ENCODE measurements around the gene GPRIN1. TPM values are rescaled to one million over a fixed set of nuclear protein-coding genes. Genes with fewer than 3 reads are reported as not detected.

GPRIN1 gene
- polyA plus RNA-seq, 1 of the 3 experiments (the other 2 are of a cell fraction) = 6.6 TPM

- no peaks in the 10 kb centered on the region for H3K36me3 ChIP-seq (replicated peaks in 1 of 2; ENCODE audit: control insufficient read depth in 1 of 2, insufficient read depth in 2 of 2, low read length in 1 of 2)
- no peak overlapping the region for H3K4me2 ChIP-seq
- no peaks in the 10 kb centered on the region for H3F3A ChIP-seq (replicated peaks; ENCODE audit: insufficient read depth)
- H3K9me2 ChIP-seq = no peaks in the 10 kb centered on the region
- no peaks in the 10 kb centered on the region for H3K79me2 ChIP-seq (ENCODE audit: insufficient read depth)
- H3K27me3 ChIP-seq (ENCODE audit: insufficient read depth) = peaks cover 21% of the 10 kb centered on the region
- no peaks in the 10 kb centered on the region for H3K9me3 ChIP-seq
- no peak overlapping the region for H2AFZ ChIP-seq (ENCODE audit: low read depth)
- no peak overlapping the region for H3K9ac ChIP-seq
- no peak overlapping the region for H3K4me3 ChIP-seq (ENCODE audit: low read depth in 2 of 2, low read length in 1 of 2)
- no peaks in the 10 kb centered on the region for H4K20me1 ChIP-seq (ENCODE audit: insufficient read depth)
- no peak for TF ChIP-seq ZBTB33 (IDR thresholded peaks at IDR 0.05; ENCODE audit: borderline replicate concordance, low read depth)
- no peak for TF ChIP-seq CHD2 (IDR thresholded peaks at IDR 0.05; ENCODE audit: low read length, partially characterized antibody)
- TF ChIP-seq MAX (IDR thresholded peaks at IDR 0.05; ENCODE audit: low read depth) = no peak
- TF ChIP-seq FOXJ3 (CRISPR knock-in tag; IDR thresholded peaks at IDR 0.05) = no peak
- TF ChIP-seq SMC3 (IDR thresholded peaks at IDR 0.05; ENCODE audit: low read depth, low read length) = no peak
- TF ChIP-seq RAD21 (IDR thresholded peaks at IDR 0.05; ENCODE audit: low read length) = no peak
- no peak for TF ChIP-seq ELF1 (IDR thresholded peaks at IDR 0.05)
- no peak for TF ChIP-seq POLR2AphosphoS5 (IDR thresholded peaks at IDR 0.05; ENCODE audit: low read depth, low read length)
- peaks cover 7 to 38% of the 10 kb centered on the region in 2 experiments; a peak in 3 of 4 replicates for H3K4me1 ChIP-seq (ENCODE audit: control insufficient read depth in 1 of 2, insufficient read depth in 2 of 2, low read depth in 1 of 2, low read length in 1 of 2)
- no peak for DNase-seq
- H3K27ac ChIP-seq (ENCODE audit: low read depth in 2 of 2, low read length in 1 of 2) = no peak overlapping the region
- ChIA-PET POLR2A (no interaction called here), CTCF (interaction anchor here (0.7 to 1.8 kb wide), 3 partner anchors 43 to 169 kb away, joined by 3 to 5 read pairs (median 3); no protein-coding TSS in a partner anchor)
- WGBS (ENCODE audit: low lambda C conversion rate) = 85% methylated on average over 7 of the region's 7 CpGs
Observed at GRCh38 chr5:176616511-176616910, 6.6 kb upstream of the GPRIN1 start.

GRCh38 chr5:176614805-176615478 lies 5.0 kb upstream of the GPRIN1 start:
- POLR2A ChIA-PET = interaction anchor here (1.0 to 1.3 kb wide), 2 partner anchors 9 to 32 kb away, joined by 3 to 6 read pairs; partner anchors contain the start of gene TSPAN17
- H3K4me1 ChIP-seq (ENCODE audit: control insufficient read depth in 1 of 2, insufficient read depth in 2 of 2, low read depth in 1 of 2, low read length in 1 of 2) = peaks cover 7 to 36% of the 10 kb centered on the region in 2 experiments; a peak in 3 of 4 replicates
- TF ChIP-seq USF1 (IDR thresholded peaks at IDR 0.05; ENCODE audit: borderline replicate concordance, low read depth) (no peak), PBX3 (IDR thresholded peaks at IDR 0.05) (0 out of 2 replicates have a peak, but pooled peaks have one; percentile 55), RAD21 (IDR thresholded peaks at IDR 0.05; ENCODE audit: low read length) (no peak), POLR2AphosphoS5 (IDR thresholded peaks at IDR 0.05; ENCODE audit: low read depth, low read length) (peak; percentile 34; the same call in 1 of the 2 replicates), MAX (IDR thresholded peaks at IDR 0.05; ENCODE audit: low read depth) (0 out of 2 replicates have a peak, but pooled peaks have one; percentile 33), USF2 (IDR thresholded peaks at IDR 0.05; ENCODE audit: borderline replicate concordance, low read depth, low read length) (no peak), REST (IDR thresholded peaks at IDR 0.05; ENCODE audit: low read depth, low read length) (peak; percentile 49; the same call in 1 of the 2 replicates), JUND (IDR thresholded peaks at IDR 0.05) (peak; percentile 91; the same call in 1 of the 2 replicates)

More at GRCh38 chr5:176614805-176615478, 5.0 kb upstream of the GPRIN1 start:
- CTCF ChIA-PET = interaction anchor here (1.0 to 1.3 kb wide), 2 partner anchors 12 to 40 kb away, joined by 3 read pairs; no protein-coding TSS in a partner anchor
- H4K20me1 ChIP-seq (ENCODE audit: insufficient read depth) = no peaks in the 10 kb centered on the region
- H3F3A ChIP-seq (replicated peaks; ENCODE audit: insufficient read depth) = peaks cover 4% of the 10 kb centered on the region
- no peak overlapping the region for H3K9ac ChIP-seq
- no peaks in the 10 kb centered on the region for H3K9me2 ChIP-seq
- H3K79me2 ChIP-seq (ENCODE audit: insufficient read depth) = no peaks in the 10 kb centered on the region
- H2AFZ ChIP-seq (ENCODE audit: low read depth) = no peak overlapping the region
- H3K9me3 ChIP-seq = no peaks in the 10 kb centered on the region
- no peaks in the 10 kb centered on the region for H3K36me3 ChIP-seq (replicated peaks in 1 of 2; ENCODE audit: control insufficient read depth in 1 of 2, insufficient read depth in 2 of 2, low read length in 1 of 2)
- no peak overlapping the region for H3K27ac ChIP-seq (ENCODE audit: low read depth in 2 of 2, low read length in 1 of 2)
- DNase-seq = no peak
- 22% methylated on average over 7 of the region's 8 CpGs for WGBS (ENCODE audit: low lambda C conversion rate)
- H3K4me2 ChIP-seq = peak overlapping the region; percentile 65; the same call in 1 of the 2 replicates
- peaks cover 11% of the 10 kb centered on the region for H3K27me3 ChIP-seq (ENCODE audit: insufficient read depth)
- no peak overlapping the region for H3K4me3 ChIP-seq (ENCODE audit: low read depth in 2 of 2, low read length in 1 of 2)
